Prostate gland (tissue), 2 donors: ENCODE results near the gene MYO1A.
A peak's percentile ranks its signal among the peaks of the same experiment; 100 is the strongest.

Experiments used
- CTCF ChIP-seq, 4 experiments: fragments of 200-600 bp in 2 of 4; fragments of 450-650 bp in 2 of 4; sonication (generic) in 2 of 4; IDR thresholded peaks; 1 replicate in 3 of 4; 2 replicates in 1 of 4; pipeline ENCODE4 v1.5.1; 2016 to 2019; ENCODE audit warnings: antibody characterized with exemption in 4 of 4, mild to moderate bottlenecking in 2 of 4, moderate library complexity in 2 of 4
- POLR2A ChIP-seq: fragments of 450-650 bp; IDR thresholded peaks from one replicate; pipeline ENCODE4 v1.6.1; 2016; ENCODE audit warnings: antibody characterized with exemption, mild to moderate bottlenecking
- POLR2AphosphoS5 ChIP-seq: sonication (generic); formaldehyde crosslinking; IDR thresholded peaks from one replicate; pipeline ENCODE4 v1.6.1; 2017; ENCODE audit warnings: antibody characterized with exemption

GRCh38 chr12:57078519-57079404 is 28.8 kb upstream of the MYO1A start, which contains the start of gene NEMP1:
- TF ChIP-seq CTCF (IDR thresholded peaks at IDR 0.05) (peak in 1 of 4 experiments; percentile 13), POLR2A (peak; percentile 60), POLR2AphosphoS5 (peak; percentile 99)
